Hematopoietic multipotent progenitor cell treated with erythropoietin and hydrocortisone succinate and interleukin-3 and kit ligand, for 17 days (in vitro differentiated cells): ENCODE results near the gene TIGD4.
A peak's percentile ranks its signal among the peaks of the same experiment; 100 is the strongest.
"Not testable (repeated sequence)": the region's sequence is repeated elsewhere in the genome, so short reads cannot be mapped to it uniquely, and the experiment has no call there.

Source experiments
- DNase-seq: peaks from one replicate; pipeline ENCODE4 v3.0.0-alpha.2; 2015; ENCODE audit warnings: low spot score

Gene TIGD4

DNA sequence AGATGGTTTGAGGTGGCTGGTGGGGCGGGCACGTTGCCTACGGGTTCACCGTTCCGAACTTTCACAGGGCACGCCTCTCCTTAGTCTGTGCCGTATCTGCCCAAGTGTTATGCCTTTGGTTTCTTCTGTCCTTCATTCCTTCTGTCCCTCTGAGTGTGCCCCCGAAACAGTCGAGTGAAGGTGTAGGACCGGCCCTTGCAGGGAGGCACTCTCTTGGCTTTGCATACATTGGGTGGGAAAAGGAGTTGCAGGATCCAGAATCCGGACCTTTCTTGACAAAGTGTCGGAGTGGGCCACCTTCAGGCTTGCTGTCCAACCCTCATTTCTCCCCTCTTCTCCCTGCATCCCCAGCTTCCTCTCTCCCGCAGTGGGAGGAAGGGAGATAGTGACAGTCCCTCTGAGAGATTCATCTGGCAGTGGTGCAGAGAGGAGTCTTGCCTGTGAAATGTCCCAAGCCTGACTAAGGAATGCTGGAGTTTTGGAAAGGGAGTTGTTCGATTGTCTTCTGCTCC, 793 bp upstream of the TIGD4 start:
- DNase-seq, result no peak

DNA sequence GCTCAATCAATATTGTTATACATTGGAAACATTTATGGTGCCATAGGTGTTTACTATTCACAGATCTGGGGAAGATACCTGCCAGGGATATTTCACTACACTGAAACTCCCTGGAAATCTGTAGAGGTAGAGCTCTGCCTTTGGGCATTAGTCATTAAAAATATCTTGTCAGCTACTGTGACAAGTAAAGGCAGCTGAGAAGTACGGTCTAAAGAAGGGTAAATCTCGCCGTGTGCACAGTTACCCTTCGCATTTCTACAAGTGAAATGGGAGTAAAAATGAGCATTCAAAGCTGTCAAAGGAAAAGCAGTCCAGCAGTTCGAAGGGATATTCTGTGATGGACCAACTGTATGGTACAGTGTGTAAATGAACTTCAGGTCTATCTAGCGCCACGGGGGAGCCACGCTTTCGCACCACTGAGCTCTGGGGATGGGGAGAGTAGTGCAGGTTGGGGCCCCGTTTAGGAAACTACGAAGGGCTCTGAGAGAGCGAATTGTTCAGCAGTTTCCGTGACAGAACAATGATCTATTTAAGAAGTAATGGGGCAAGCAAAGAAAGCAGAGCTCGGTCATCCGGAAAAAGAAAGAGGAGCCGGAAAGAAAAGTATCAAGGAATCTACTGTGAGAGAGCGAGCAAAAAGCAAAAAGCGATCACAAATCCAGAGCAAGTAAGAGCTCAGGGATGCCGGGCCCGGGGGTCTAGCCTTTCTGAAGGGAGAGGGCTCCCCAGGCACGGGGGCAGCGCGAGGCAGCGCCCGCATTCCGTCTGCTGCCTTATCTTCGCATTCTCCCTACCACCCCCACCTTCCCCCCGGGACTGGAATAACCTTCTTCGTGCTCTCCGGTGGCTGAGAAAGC, 646 bp downstream of the TIGD4 start:
- peak; percentile 12 for DNase-seq

DNA sequence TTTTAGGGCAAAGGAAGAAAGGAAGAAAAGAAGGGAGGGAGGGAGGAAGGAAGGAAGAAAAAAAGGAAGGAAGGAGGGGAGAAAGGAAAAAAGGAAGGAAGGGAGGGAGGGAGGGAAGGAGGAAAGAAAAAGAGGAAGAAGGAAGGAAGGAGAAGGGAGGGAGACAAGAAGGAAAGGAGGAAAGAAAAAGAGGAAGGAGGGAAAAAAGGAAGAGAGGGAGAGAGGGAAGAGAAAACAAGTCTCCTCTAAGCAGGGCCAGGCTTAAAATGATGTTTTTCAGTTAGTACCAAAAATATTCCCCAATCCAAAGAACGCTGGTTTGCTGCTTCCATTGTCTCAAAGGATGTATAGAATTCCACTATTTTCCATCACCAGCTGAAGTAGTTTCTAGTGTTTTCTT, 2.0 kb downstream of the TIGD4 start:
- no peak for DNase-seq

DNA sequence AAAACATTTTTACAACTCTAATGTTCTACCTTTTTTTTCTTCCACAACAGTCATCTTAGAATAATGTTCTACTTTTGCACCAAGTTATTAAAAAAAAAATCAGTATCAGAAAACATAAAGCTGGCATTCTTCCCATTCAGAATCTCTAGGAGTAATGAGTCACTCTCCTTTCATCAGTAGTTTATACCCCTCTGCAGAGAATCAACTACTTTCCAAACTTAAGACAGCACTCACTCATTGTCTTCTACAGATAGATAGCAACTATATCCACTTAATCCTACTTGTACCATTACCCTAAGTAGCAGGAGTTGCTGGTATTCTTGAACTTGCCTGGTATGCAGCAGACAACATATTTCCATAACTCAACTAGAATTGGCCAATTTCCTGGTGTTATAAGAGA, 3.2 kb downstream of the TIGD4 start:
- no peak for DNase-seq

DNA sequence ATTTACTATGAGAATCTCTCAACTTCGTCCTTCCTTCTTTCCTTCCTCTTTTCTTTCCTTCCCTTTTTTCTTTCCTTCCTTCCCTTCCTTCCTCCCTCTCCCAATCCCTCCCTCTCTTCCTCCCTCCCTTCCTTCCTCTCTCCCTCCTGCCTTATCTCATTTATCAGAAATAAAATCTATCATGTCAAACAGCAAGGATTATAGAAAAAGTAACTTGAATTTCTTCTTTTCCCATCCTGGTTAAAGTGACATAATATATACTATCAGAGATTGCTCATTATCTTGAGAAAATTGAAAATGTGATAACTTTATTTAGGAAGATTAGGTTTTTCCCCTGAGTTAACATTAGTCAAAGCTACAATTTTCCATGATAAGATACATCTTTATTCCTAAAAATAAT, 5.6 kb downstream of the TIGD4 start:
- no peak for DNase-seq

DNA sequence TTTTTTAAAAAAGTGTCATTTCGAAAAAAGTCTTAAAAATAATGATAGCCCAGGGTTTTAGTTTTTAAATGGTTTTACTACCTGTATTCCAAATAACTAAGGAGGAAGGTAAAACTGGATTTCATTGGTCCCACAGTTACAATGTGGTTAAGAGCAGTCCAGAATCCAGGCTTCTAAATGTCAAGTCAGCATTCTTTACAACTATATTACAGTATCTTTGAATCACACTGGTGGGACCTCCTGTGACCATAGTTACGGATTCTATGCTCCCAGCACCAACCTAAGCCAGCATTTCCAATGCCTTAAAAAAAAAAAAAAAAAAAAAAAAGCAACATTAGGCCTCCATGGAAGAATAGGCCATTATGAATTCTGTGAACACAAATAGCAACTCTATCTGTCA, 6.2 kb downstream of the TIGD4 start:
- no peak for DNase-seq

DNA sequence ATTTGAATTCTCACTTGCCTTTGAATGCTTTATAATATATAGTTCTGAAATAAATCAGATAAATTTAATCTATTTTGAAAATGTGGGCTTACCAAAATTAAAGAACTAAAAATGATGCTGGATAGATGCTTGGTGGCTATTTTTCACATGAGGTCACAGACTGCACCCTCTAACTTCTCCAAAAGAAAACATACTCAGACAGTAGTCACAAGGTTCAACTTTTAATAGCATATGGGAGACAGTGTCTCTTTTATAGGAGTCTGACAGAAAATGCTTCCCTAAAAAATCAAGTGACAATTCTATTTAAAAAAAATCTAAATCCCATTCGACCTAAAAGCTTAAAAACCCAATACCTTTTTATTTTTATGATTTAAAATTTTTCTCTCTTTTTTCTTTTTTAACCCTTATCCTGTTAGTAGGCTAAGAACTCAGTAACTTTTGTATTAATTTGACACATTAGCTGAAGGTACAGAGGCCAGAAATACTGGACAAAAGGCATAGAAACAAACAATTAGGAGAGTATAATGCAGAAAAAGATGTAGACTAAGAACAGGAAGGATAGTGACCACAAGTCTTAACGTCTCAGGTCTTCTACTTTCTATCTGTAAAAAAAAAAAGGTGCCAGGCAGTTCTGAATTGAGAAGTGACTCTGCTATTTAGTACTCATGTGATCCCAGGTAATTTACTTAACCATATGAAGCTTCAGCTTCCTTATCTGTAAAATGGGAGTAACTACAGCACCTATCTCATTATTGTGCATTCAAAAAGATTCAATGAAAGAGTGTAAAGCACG, 7.6 kb downstream of the TIGD4 start:
- no peak for DNase-seq

DNA sequence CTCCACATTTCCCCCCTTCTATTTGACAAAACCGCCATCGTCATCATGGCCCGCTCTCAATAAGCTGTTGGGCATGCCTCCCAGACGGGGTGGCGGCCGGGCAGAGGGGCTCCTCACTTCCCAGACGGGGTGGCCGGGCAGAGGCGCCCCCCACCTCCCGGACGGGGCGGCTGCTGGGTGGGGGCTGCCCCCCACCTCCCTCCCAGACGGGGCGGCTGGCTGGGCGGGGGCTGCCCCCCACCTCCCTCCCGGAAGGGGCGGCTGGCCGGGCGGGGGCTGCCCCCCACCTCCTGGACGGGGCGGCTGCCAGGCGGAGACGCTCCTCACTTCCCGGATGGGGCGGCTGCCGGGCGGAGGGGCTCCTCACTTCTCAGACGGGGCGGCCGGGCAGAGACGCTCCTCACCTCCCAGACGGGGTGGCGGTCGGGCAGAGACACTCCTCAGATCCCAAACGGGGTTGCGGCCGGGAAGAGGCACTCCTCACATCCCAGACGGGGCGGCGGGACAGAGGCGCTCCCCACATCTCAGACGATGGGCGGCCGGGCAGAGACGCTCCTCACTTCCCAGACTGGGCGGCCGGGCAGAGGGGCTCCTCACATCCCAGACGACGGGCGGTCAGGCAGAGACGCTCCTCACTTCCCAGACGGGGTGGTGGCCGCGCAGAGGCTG, 14.3 kb downstream of the TIGD4 start:
- not testable (repeated sequence) for DNase-seq

DNA sequence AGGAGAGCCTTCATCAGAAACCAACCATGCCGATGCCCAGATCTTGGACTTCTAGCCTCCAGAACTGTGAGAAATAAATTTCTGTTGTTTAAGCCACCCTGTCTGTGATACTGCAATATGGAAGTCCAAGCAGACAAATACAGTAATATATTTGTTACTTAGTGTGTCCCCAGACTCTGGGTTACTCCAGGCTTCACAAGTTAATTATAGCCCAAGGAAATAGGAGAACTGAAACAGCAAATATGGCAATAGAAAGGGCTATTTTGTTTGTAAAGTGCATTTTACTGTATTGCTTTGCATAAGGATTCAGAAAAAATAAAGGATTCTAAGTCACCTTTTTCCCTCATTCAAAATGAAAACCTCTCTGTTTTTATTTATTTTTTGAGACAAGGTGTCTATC, 15.7 kb downstream of the TIGD4 start:
- no peak for DNase-seq

DNA sequence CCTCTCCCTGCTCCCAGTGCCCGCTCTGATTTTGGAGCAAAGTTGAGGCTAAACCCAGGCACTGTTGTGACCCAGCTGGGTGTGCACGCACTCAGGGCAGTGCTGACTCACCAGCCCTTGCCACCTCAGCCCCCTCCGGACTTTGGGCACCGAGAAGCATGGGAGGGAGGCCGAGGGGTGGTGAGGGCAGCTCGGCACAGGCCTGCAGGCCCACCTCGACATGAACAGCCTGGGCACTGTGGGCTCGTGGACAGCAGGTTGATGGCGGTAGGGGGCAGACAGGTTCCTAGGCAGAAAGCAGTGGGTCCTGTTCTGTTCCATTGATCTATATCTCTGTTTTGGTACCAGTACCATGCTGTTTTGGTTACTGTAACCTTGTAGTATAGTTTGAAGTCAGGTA, 30.9 kb downstream of the TIGD4 start:
- DNase-seq, result no peak

DNA sequence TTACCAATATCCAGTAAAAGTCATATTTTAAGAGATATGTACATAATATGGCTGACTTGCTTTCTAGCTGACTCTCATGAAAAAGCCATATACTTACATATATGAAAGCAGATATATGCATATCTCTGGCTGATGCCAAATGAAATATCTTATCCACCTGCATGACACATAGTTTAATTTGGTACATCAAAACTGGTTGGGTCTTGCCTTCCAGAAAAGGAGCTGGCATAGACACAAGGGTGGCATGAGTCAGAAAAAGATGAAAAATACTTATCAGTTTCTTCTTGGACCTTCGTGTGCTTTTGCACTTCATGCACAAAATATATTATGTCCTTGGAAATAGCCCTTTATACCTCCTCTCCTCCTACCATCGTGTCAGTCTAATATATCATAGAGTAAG, 32.1 kb downstream of the TIGD4 start:
- DNase-seq, result no peak

DNA sequence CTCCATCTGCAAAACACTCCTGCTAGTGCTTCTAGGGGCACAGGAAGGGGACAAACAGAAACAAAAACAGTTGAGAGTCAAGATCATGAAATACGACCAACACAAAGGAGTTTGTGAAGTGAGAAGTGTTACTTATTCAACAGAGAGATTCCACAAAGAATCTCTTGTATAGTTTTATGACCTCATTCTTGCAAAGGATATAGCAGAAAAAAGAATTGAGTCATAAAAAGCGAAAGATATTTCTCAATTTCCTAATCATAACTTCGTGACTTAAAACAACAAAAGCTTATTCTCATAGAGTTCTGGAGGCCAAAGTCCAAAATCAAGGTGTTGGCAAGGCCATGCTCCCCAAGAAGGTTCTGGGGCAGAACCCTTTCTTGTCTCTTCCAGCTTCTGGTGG, 40.7 kb downstream of the TIGD4 start:
- DNase-seq, result no peak

DNA sequence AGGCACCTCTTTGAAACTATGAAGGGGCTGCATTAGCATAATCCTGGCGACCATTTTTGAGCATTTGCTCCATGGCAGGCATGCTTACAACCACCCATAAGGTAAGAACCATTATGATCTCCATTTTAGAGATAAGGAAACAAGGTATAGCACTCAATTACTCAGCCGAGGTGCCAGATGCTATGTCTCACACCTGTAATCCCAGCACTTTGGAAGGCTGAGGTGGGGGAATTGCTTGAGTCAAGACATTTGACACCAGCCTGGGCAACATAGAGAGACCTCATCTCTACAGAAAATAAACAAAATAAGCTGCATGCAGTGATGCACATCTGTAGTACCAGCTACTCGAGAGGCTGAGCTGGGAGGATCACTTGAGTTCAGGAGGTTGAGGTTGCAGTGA, 43.6 kb downstream of the TIGD4 start:
- no peak for DNase-seq

DNA sequence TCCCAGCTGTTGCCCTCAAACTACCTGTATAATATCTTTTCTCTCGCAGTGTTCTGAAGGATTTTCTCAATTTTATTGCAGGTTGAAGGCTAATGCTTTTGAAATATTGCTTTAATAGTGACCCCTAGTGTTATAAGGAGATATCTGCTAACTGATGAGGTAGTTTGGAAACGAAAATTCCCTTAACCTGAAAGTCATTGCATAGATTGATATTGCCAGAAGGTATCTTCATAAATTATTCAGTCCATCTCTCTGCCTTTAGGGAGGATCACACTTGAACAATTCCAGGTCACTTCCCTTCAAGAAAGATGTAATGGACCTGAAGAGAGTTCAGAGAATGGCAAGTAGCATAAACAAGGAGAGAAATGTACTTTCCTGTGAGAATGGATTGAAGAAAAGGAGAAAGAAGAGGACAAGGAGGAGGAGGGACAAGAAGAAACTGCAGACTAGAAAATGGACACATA, 44.1 kb downstream of the TIGD4 start:
- no peak for DNase-seq

DNA sequence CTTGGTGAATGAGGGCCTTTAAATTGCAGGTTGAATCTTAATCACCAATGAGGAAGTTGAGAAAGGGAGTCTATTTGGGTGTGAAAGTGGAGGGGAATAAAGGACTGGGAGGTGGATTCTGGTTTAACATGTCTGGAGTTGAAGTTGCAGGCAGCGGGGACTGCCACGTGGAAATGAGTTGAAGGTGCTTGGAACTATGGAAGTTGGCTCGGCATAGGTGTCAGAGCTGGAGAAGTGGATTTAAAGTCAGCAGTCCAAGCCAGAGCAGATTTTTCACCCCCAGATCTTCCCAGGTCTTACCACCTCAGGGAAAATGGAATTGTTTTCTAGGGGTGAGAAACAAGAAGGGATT, 44.9 kb downstream of the TIGD4 start:
- DNase-seq, result no peak

DNA sequence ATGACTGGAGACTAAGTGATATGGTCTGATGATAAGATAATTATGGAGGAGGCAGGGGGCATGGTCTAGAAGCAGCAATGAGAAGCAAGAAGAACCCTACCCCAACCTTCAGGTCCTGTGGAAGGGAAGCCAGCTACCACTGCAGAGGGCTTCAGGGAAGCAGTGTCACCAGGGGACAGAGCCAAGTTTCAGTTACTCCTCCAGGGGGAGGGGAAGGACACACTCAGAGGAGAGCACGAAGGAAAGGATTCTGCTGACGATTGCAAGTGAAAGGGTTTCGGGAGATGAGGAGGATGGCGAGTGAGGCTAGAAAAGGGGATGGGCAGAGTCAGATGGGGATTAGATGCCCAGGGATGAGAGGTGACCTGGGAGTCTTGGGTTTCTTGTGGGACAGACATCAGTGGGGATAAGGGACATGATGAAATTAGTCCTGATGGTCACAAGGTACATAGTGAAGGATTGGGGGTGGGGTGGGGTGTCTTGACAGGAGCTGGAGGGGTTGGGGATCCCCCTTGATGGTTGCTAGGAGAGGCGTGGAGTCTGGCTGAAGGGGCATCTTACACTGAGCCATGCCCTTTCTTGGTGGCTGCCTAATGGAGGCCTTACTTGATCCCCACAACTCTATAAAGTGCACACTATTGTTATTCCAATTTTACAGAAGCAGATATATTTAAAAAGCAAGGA, 45.4 kb downstream of the TIGD4 start:
- DNase-seq, result no peak

DNA sequence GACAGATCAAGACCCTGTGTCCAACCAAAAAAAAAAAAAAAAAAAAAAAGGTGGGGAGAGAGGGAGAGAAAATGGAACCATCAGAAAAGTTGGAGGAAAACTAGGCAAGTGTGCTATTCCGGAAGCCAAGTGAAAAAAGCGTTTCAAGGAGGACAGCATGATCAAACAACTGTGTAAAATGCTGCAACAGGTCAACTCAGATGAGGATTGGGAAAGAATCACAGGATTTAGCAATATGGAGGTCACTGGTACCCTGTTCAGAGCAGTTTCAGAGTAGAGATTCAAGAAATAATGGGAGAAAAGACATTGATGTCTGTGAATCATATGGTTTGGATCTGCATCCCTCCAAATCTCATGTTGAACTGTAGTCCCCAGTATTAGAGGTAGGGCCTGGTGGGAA, 47.5 kb downstream of the TIGD4 start:
- no peak for DNase-seq

DNA sequence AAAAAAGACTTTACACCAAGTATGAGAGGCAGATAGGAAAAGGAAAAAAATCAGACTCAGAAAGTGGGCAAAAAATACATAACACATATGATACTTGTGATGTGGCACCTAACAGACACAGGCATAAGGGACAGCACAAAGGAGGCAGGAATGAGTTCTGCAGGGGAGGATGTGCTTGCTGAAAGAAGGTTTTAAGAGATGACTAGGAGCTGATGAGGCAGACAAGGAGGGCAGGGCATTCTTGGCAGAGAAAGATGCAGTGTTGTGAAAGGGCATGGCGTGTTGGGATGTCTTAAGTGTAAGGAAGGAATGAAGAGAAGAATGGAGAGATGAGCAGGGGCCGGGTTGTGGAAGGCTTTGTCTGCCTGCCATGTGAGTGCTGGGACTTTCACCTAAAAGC, 50.1 kb downstream of the TIGD4 start:
- no peak for DNase-seq

DNA sequence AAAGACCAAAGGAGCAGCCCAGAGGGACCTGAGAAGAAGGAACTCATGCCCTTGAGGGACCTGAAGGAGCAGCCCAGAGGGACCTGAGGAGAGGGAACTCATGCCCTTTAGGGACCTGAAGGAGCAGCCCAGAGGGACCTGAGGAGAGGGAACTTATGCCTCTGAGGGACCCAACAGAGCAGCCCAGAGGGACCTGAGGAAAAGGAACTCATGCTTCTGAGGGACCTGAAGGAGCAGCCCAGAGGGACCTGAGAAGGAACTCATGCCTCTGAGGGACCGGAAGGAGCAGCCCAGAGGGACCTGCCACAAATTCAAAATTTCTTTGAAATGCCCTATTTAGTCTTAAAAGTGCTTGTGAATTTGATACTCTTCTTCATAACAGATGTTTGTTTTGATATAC, 51.2 kb downstream of the TIGD4 start:
- DNase-seq, result no peak

DNA sequence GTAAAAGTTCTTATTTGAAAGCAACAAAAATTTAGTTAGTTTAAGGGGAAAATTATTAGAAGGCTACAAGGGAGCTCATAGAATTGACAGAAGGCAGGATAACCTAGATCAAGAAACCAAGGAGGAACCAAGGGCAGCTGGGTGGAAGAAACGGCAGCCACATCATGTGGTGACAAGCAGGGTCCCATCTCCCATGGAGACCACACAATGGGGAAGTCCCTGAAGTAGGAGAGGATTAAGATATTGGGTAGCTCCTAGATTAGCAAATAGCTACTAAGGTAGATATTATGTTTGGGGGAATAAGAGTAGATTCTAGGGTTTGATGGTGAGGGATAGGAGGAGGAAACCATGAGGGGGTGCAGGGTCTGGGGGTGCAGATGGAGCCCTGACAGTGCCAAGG, 51.7 kb downstream of the TIGD4 start:
- DNase-seq, result no peak

DNA sequence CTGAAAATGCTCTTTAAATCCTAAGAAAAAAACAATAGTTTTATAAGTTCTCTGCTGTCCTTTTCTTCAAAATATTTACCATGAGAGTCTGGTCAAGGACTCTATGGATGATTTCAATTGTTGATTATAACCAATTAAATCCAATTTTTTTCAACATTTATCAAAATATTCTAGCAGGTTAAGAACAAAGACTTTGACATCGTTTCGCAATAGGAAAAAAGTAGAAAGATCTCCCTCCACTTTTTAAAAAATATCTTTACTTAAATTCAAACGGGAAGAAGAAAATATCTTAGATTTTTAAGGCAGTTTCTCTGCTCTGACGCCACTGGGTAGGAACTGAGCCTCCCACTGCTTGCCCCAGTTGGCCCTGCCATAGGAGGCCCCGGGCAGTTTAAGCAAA, 55.0 kb downstream of the TIGD4 start:
- DNase-seq, result no peak

DNA sequence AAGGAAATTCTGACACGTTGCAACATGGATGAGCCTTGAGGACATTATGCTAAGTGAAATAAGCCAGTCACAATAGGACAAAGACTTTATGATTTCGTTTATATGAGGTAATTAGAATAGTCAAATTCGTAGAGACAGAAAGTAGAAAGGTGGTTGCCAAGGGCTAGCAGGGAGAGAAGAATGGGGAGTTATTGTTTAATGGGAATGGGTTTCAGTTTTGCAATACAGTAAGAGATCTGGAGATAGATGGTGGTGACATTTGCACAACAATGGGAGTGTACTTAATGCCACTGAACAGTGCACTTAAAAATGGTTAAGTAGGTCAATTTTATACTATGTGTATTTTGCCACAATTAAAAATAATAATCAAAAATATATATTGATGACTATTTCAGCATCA, 56.3 kb downstream of the TIGD4 start:
- no peak for DNase-seq
